NCI-H2196 treated with DMSO at 0.1 percent for 48 hours (cell line): Measurements from ENCODE around the gene OCEL1.
"Not testable (repeated sequence)": the region's sequence is repeated elsewhere in the genome, so short reads cannot be mapped to it uniquely, and the experiment has no call there.

Experiments used
- DNase-seq: peaks from one replicate; lab custom pipeline; 2025; ENCODE audit not compliant: unreplicated experiment; lab: John Stamatoyannopoulos, UW

Gene OCEL1

GRCh38 chr19:17226002-17226933, at the start of gene OCEL1:
TSS of gene OCEL1 (plus strand) at chr19:17226226. CDS start at chr19:17226248, 22 bp downstream.
- peak; percentile 95 for DNase-seq

- DNase-seq, result no peak
Observed at GRCh38 chr19:17178291-17178690, 47.7 kb upstream of the OCEL1 start.

- no peak for DNase-seq
Observed at GRCh38 chr19:17180997-17181702, 44.9 kb upstream of the OCEL1 start.

GRCh38 chr19:17183271-17183761, 42.7 kb upstream of the OCEL1 start:
- DNase-seq, result no peak

GRCh38 chr19:17183858-17184321, 42.1 kb upstream of the OCEL1 start:
- DNase-seq, result no peak

- no peak for DNase-seq
Observed at GRCh38 chr19:17184371-17184841, 41.6 kb upstream of the OCEL1 start.

- DNase-seq, result no peak
Observed at GRCh38 chr19:17185590-17185989, 40.4 kb upstream of the OCEL1 start.

- not testable (repeated sequence) for DNase-seq
Observed at GRCh38 chr19:17191736-17192135, 34.3 kb upstream of the OCEL1 start.

GRCh38 chr19:17192751-17193150, 33.3 kb upstream of the OCEL1 start:
- DNase-seq, result no peak

GRCh38 chr19:17194608-17195007, 31.4 kb upstream of the OCEL1 start:
- no peak for DNase-seq

- DNase-seq, result no peak
Observed at GRCh38 chr19:17195106-17195505, 30.9 kb upstream of the OCEL1 start.

GRCh38 chr19:17196610-17197009, 29.4 kb upstream of the OCEL1 start:
- DNase-seq, result no peak

- DNase-seq, result no peak
Observed at GRCh38 chr19:17197666-17198065, 28.4 kb upstream of the OCEL1 start.

GRCh38 chr19:17200408-17201079, 25.5 kb upstream of the OCEL1 start:
- DNase-seq, result no peak

- no peak for DNase-seq
Observed at GRCh38 chr19:17202249-17202648, 23.8 kb upstream of the OCEL1 start.

GRCh38 chr19:17202713-17203112, 23.3 kb upstream of the OCEL1 start:
- no peak for DNase-seq

GRCh38 chr19:17205237-17206140, 20.5 kb upstream of the OCEL1 start:
- DNase-seq, result peak; percentile 64

GRCh38 chr19:17206736-17207581, 19.1 kb upstream of the OCEL1 start:
- no peak for DNase-seq
